Activated CD8-positive, alpha-beta T cell treated with anti-CD3 and anti-CD28 coated beads for 36 hours (primary cell): ENCODE data around the gene KCNJ4. TPM values are rescaled to one million over a fixed set of nuclear protein-coding genes. Genes with fewer than 3 reads are reported as not detected.
"Not testable (repeated sequence)": the region's sequence is repeated elsewhere in the genome, so short reads cannot be mapped to it uniquely, and the experiment has no call there.

Experiments
- ATAC-seq: fragments of 200-7000 bp; cut with Tn5 transposase; one replicate; pipeline ENCODE4 v1.10.0; 2021; ENCODE audit warnings: mild to moderate bottlenecking, moderate library complexity
- CTCF ChIA-PET: fragments of 350-600 bp; sonication (Branson Sonifier 250); formaldehyde crosslinking; loops from one replicate; lab custom pipeline; 2021; ENCODE audit warnings: antibody characterized with exemption; lab: Charles Lee
- POLR2A ChIA-PET: fragments of 350-600 bp; sonication (Branson Sonifier 250); formaldehyde crosslinking; loops from one replicate; lab custom pipeline; 2021; ENCODE audit warnings: antibody characterized with exemption; lab: Charles Lee
- DNase-seq: peaks from one replicate; pipeline ENCODE4 v3.0.0-alpha.2; 2020
- H3K27ac Mint-ChIP-seq: one replicate; pipeline ENCODE4 v1.8.0; 2021; ENCODE audit warnings: mild to moderate bottlenecking, mixed read lengths
- H3K27me3 Mint-ChIP-seq: one replicate; pipeline ENCODE4 v1.8.0; 2021; ENCODE audit warnings: mixed read lengths
- H3K36me3 Mint-ChIP-seq: one replicate; pipeline ENCODE4 v1.8.0; 2021; ENCODE audit warnings: low read depth, mixed read lengths
- H3K4me1 Mint-ChIP-seq: one replicate; pipeline ENCODE4 v1.8.0; 2021; ENCODE audit warnings: low read depth, mixed read lengths
- H3K4me3 Mint-ChIP-seq: one replicate; pipeline ENCODE4 v1.8.0; 2021; ENCODE audit warnings: mild to moderate bottlenecking, moderate library complexity, mixed read lengths
- H3K9me3 Mint-ChIP-seq: one replicate; pipeline ENCODE4 v1.8.0; 2021; ENCODE audit warnings: mixed read lengths
- intact Hi-C: fragments of 100-400 bp; cut with micrococcal nuclease; formaldehyde crosslinking; loops from one replicate; pipeline ENCODE4 v1.10.0; 2022
- total RNA-seq, 2 experiments: library from RNA; stranded (reverse); gene quantifications; one replicate each; pipeline ENCODE4 v1.2.3, GENCODE V29; 2021
- TF ChIP-seq, protein P1 (sequence below): fragments of 200-600 bp; IDR thresholded peaks from one replicate; pipeline ENCODE4 v1.8.0; 2022; ENCODE audit warnings: antibody characterized with exemption, mild to moderate bottlenecking

KCNJ4 gene
- total RNA-seq, 2 experiments from 2014 or later = not detected

DNA sequence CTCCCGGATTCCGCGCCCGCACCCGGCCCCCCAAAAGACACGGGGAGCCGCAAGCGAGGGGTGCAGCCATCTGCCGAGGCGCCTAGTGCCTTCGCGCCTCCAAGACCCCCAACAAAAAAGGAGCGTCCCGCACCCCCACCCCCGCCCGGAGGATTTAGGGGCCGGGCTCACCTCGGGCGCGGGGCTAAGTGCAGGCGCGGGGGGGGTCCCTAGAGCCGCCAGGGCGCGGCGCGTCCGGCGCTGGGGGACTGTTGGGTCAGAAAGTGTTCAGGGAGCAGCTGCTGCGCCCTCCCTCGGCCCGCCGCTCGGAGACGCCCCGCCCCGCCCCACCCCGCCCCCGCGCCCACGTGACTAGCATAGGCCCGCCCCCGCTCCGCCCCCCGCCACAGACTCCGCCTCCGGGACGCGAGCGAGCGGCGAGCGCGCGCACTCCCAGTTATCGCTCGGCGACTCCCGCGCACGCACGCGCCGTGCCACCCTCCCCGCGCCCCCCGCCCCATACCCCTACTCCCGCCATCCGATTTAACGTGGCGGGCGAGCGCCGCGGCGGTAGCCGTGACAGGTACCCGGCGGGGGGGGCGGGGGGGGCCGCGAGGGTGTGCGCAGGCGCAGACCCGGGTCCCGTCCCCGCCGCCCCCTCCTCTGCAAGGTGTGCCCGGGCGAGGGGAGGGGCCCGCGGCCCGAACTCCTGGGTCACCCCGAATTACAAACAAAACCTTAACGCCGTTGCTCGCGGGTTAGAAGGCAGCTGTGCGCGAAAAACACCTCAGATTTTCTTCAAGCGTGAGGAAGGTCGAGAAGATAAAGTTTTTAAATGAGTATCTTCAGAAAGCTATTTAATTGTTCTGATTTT, 56.2 kb downstream of the KCNJ4 start:
- CTCF ChIA-PET = no interaction called here
- H3K27ac Mint-ChIP-seq = peak overlapping the region; percentile 34
- peak; percentile 82 for ATAC-seq
- H3K27me3 Mint-ChIP-seq = peaks cover 9% of the 10 kb centered on the region
- peaks cover 24% of the 10 kb centered on the region for H3K4me1 Mint-ChIP-seq
- DNase-seq = peak; percentile 86
- no peaks in the 10 kb centered on the region for H3K36me3 Mint-ChIP-seq
- peak overlapping the region; percentile 70 for H3K4me3 Mint-ChIP-seq
- intact Hi-C loops = no loop called here
- POLR2A ChIA-PET = interaction anchor here (0.6 kb wide), 1 partner anchor 214 kb away, joined by 3 read pairs; no protein-coding TSS in a partner anchor
- H3K9me3 Mint-ChIP-seq = no peaks in the 10 kb centered on the region
- TF ChIP-seq, protein P1, sequence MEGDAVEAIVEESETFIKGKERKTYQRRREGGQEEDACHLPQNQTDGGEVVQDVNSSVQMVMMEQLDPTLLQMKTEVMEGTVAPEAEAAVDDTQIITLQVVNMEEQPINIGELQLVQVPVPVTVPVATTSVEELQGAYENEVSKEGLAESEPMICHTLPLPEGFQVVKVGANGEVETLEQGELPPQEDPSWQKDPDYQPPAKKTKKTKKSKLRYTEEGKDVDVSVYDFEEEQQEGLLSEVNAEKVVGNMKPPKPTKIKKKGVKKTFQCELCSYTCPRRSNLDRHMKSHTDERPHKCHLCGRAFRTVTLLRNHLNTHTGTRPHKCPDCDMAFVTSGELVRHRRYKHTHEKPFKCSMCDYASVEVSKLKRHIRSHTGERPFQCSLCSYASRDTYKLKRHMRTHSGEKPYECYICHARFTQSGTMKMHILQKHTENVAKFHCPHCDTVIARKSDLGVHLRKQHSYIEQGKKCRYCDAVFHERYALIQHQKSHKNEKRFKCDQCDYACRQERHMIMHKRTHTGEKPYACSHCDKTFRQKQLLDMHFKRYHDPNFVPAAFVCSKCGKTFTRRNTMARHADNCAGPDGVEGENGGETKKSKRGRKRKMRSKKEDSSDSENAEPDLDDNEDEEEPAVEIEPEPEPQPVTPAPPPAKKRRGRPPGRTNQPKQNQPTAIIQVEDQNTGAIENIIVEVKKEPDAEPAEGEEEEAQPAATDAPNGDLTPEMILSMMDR = no peak

DNA sequence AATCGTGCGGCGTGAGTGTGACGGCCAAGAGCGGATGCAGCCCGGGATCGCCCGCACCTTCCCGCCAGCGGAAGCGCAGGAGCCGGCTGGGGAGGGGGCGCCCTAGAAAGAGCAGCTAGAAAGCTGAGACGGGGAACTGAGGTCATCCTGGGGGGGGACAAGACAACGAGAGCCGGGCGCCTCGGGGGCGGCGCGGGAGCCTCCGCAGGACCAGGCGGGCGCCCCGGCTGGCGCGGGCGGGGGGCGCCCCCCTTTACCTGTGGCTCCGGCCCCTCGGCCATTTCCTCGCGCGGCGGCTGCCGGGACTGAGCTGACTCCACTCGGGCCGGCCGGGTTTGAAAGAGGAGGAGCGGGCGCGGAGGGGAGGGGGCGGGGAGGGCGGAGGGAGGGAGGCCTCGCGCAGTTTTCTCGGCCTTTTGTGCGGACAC, 56.8 kb downstream of the KCNJ4 start:
- peak; percentile 65 for DNase-seq
- H3K27ac Mint-ChIP-seq, POLR2A ChIA-PET, H3K27me3 Mint-ChIP-seq, H3K36me3 Mint-ChIP-seq, intact Hi-C loops, CTCF ChIA-PET, H3K9me3 Mint-ChIP-seq: not testable (repeated sequence)
- peak; percentile 61 for ATAC-seq
- Mint-ChIP-seq H3K4me1 (peaks cover 28% of the 10 kb centered on the region), H3K4me3 (peak overlapping the region; percentile 70)

DNA sequence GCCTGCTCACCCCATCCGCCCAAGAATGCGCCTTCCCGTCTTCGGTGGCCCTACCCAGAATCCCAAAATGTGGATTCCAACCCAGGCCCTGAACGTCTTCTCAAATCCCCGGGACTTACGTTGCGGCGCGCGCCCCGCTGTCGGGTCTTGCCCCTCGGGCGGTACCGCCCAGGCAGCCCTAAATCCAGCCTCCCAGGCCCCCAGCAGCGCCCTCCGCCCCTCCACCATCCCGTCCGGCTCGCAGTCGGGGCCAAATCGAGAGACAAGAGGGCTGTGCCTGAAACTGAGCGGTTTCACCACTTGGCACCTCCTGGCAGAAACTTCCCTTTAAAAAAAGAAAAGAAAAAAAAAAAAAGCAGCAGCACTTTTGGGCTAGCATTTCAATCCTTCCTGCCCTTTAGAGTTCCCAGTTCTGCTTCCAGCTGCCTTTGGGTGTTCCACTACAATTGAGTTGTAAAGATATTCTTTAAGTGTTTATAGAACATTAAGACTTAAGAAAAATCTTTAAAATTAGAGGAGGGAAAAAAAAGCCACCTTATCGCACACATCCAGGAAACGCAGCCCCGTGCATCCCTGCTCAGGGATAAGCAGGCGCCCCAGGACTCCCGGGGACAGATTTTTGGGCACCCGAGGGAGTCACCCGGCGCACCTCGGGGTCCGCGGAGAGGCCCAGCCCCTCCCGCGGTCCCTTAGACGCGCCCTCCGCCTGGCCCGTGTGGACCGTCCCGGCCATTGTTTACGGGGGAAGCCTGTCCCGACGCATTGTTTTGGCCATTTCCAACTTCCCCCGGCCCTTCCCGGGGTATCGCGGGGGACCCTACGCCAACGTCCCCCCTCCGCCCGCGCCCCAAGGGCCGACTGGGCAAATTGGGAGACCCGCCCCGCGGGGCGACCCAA, 57.6 kb downstream of the KCNJ4 start:
- CTCF ChIA-PET = no interaction called here
- intact Hi-C loops = no loop called here
- ATAC-seq (no peak), DNase-seq (no peak)
- Mint-ChIP-seq H3K4me3 (peak overlapping the region; percentile 70), H3K9me3 (no peaks in the 10 kb centered on the region), H3K36me3 (no peaks in the 10 kb centered on the region), H3K27me3 (peaks cover 9% of the 10 kb centered on the region), H3K4me1 (peaks cover 32% of the 10 kb centered on the region), H3K27ac (no peak overlapping the region)
- POLR2A ChIA-PET = interaction anchor here (0.9 kb wide), 1 partner anchor 93 kb away, joined by 3 read pairs; no protein-coding TSS in a partner anchor
- TF ChIP-seq, protein P1 = no peak

DNA sequence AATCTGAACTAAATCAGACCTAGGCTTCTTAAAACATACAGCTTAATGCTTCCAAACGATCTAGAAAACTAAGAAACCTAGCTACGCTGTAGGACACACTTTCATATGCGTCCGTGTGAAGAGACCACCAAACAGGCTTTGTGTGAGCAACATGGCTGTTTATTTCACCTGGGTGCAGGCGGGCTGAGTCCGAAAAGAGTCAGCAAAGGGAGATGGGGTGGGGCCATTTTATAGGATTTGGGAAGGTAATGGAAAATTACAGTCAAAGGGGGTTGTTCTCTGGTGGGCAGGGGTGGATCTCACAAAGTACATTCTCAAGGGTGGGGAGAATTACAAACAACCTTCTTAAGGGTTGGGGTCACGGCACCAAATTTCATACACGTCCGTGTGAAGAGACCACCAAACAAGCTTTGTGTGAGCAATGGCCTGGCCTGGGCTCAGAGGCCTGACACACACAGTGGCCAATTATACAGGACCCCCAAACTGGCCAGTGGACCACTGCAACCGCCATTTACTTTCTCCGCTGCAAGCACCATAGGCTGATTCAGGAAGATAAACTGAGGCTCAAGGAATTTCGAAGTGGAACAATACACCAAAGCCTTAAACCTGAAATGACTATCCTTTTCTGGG, 58.4 kb downstream of the KCNJ4 start:
- H3K36me3 Mint-ChIP-seq, ATAC-seq, H3K27ac Mint-ChIP-seq, CTCF ChIA-PET, intact Hi-C loops, H3K9me3 Mint-ChIP-seq, DNase-seq, H3K27me3 Mint-ChIP-seq: not testable (repeated sequence)
- H3K4me1 Mint-ChIP-seq = peaks cover 32% of the 10 kb centered on the region
- POLR2A ChIA-PET = interaction anchor here (0.9 kb wide), 1 partner anchor 93 kb away, joined by 3 read pairs; no protein-coding TSS in a partner anchor
- H3K4me3 Mint-ChIP-seq = peak overlapping the region; percentile 70

DNA sequence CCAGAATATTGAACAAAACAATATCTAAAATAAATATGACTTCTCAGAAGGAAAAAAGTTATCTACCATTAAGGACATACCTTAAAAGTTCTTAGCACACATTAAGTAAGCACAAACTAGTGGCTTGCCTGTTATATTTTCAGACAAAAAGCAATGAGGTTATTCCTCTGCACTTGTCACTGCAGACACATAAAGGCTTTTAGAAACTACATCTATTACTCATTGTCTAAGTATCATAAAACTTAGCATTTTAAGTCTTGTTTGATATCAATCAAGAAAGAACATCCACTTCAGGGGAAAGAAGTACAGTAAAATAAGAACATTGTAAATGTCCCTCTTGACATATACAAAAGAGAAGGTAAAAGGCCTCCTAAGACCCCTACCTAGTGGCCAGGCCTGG, 59.1 kb downstream of the KCNJ4 start:
- H3K36me3 Mint-ChIP-seq, CTCF ChIA-PET, intact Hi-C loops, POLR2A ChIA-PET, DNase-seq, H3K27me3 Mint-ChIP-seq, ATAC-seq, H3K27ac Mint-ChIP-seq, H3K9me3 Mint-ChIP-seq: not testable (repeated sequence)
- H3K4me3 Mint-ChIP-seq = peak overlapping the region; percentile 70
- H3K4me1 Mint-ChIP-seq = peaks cover 32% of the 10 kb centered on the region

DNA sequence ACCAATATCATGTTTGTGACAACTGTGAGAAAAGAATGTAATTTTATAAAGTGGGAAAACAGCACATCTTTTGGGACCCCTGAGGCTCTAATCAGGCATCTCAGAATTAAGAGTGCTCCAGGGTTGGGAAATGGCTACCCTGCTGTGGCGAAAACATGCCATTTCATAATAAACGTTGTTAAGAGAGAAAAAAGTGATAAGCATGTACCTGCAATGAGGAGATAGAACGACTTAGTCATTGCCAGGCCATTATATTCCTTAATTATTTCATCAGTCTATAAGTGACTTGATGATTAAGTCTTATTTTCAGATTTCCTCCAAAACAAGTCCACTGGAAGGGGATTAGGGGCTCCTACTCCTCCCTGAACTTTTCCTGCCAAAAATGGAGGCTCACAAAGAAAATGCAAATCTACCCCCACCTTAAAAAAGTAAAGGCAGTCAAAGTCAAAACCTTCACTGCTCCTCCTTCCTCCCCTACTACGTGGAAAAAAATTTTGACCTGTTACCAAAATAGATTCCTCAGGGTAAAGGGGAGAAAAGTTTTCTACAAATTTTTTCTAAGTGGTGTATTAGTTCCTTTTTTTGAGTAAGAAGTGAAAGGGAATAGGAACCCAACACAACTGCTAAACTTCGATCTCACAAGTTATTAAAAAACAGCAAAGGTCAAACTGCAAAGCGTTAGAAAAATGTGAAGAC, 59.9 kb downstream of the KCNJ4 start:
- DNase-seq, H3K4me3 Mint-ChIP-seq, H3K27ac Mint-ChIP-seq, POLR2A ChIA-PET, intact Hi-C loops, CTCF ChIA-PET, ATAC-seq, H3K36me3 Mint-ChIP-seq, H3K9me3 Mint-ChIP-seq, H3K27me3 Mint-ChIP-seq: not testable (repeated sequence)
- peaks cover 32% of the 10 kb centered on the region for H3K4me1 Mint-ChIP-seq

DNA sequence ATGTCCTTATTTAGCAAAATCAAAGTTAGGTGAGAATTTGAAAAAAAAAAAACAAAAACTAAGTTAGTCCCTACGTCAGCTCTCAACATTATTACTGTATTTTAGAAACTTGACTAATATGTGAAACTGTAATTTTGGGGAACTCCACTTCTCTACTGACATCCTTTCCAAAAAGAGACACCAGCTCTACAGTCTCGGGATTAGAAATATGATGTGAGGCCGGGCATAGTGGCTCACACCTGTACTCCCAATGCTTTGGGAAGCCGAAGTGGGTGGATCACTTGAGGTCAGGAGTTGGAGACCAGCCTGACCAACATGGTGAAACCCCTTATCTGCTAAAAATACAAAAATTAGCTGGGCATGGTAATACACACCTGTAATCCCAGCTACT, 65.6 kb downstream of the KCNJ4 start:
- H3K4me3 Mint-ChIP-seq, H3K9me3 Mint-ChIP-seq, H3K27ac Mint-ChIP-seq, CTCF ChIA-PET, DNase-seq, H3K36me3 Mint-ChIP-seq, intact Hi-C loops, ATAC-seq, POLR2A ChIA-PET, H3K27me3 Mint-ChIP-seq: not testable (repeated sequence)
- peaks cover 13% of the 10 kb centered on the region for H3K4me1 Mint-ChIP-seq

DNA sequence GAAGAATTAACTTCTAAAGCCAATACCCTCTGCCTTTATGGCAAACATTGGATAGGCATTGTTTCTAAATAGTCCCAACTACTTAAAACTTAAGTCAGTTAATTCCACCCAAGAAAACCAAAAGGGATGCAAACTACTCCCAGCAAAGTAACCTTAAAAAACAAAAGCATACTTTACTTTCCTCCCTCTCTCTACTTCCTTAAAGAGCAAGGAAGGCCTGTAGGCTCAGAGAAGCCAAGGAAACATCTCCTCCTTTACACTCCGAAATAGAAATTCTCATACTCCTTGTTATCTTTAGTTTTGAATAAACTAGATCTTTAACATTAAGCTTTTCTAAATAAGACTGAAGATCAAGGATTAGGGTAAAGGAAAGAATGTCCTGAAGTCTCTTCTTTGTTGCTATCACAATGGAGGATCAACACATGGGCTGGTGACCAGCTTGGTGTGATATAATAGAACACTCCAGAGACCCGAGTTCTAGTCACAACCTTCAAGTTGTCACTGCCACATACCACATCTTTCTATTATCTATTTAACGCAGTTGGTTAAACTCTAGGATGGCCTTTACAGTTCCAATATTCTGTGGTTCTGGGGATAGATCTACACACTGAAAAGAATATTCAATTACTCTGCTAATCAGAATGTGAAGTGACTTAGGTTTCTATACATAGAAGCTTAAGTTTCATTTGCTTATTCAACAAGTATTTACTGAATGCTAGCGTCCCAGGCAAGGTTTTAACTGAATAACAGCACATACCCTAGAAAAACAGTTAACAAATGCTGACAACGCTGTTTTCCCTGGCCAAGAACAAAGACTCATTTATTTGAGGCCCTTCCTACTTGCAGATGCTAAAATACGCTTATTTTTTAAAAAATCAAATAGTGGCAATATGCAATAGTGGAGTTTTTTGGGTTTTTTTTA, 66.2 kb downstream of the KCNJ4 start:
- H3K4me3 Mint-ChIP-seq, H3K27me3 Mint-ChIP-seq, POLR2A ChIA-PET, H3K9me3 Mint-ChIP-seq, H3K36me3 Mint-ChIP-seq, intact Hi-C loops, CTCF ChIA-PET, DNase-seq, H3K27ac Mint-ChIP-seq, ATAC-seq: not testable (repeated sequence)
- H3K4me1 Mint-ChIP-seq = peaks cover 12% of the 10 kb centered on the region
